NOMO-1 (cell line): ENCODE measurements around the gene TMPRSS2.

ENCODE experiments used
- DNase-seq, 2 experiments: peaks; one replicate each; lab custom pipeline; 2025; ENCODE audit not compliant: unreplicated experiment in 2 of 2; lab: John Stamatoyannopoulos, UW

The TMPRSS2 gene

GRCh38 chr21:41451753-41452676, 55.9 kb downstream of the TMPRSS2 start:
- no peak for DNase-seq

GRCh38 chr21:41449613-41450012, 58.3 kb downstream of the TMPRSS2 start:
- DNase-seq: no peak

- no peak for DNase-seq
These were observed 60.6 kb downstream of the TMPRSS2 start for GRCh38 chr21:41447356-41447755.

GRCh38 chr21:41446586-41446985, 61.4 kb downstream of the TMPRSS2 start:
- no peak for DNase-seq

GRCh38 chr21:41445465-41445862, 62.5 kb downstream of the TMPRSS2 start:
- DNase-seq: no peak

- no peak for DNase-seq
These were observed 63.1 kb downstream of the TMPRSS2 start for GRCh38 chr21:41444703-41445464.

- DNase-seq: no peak
These were observed 64.4 kb downstream of the TMPRSS2 start for GRCh38 chr21:41443562-41443961.

- DNase-seq: no peak
These were observed 65.3 kb downstream of the TMPRSS2 start for GRCh38 chr21:41442481-41443186.

- DNase-seq: no peak
These were observed 66.4 kb downstream of the TMPRSS2 start for GRCh38 chr21:41441546-41441945.

- no peak for DNase-seq
These were observed 68.7 kb downstream of the TMPRSS2 start for GRCh38 chr21:41439248-41439647.

- no peak for DNase-seq
These were observed 69.4 kb downstream of the TMPRSS2 start for GRCh38 chr21:41438425-41439113.

- DNase-seq: no peak
These were observed 70.2 kb downstream of the TMPRSS2 start for GRCh38 chr21:41437729-41438128.

GRCh38 chr21:41435706-41436105, 72.3 kb downstream of the TMPRSS2 start:
- DNase-seq: no peak

- no peak for DNase-seq
These were observed 74.4 kb downstream of the TMPRSS2 start for GRCh38 chr21:41433566-41433965.

GRCh38 chr21:41432562-41433460, 75.1 kb downstream of the TMPRSS2 start:
- no peak for DNase-seq

- DNase-seq: no peak
These were observed 76.0 kb downstream of the TMPRSS2 start for GRCh38 chr21:41431788-41432548.

- no peak for DNase-seq
These were observed 78.0 kb downstream of the TMPRSS2 start for GRCh38 chr21:41429925-41430491.

- DNase-seq: no peak
These were observed 78.7 kb downstream of the TMPRSS2 start for GRCh38 chr21:41429305-41429704.

GRCh38 chr21:41428847-41429246, 79.1 kb downstream of the TMPRSS2 start:
- DNase-seq: no peak
